Occipital lobe (tissue), 2 donors: Measurements from ENCODE around the gene TMEM150A. TPM values are rescaled to one million over a fixed set of nuclear protein-coding genes. Genes with fewer than 3 reads are reported as not detected.
"Not testable (repeated sequence)": the region's sequence is repeated elsewhere in the genome, so short reads cannot be mapped to it uniquely, and the experiment has no call there.

ENCODE experiments used
- DNase-seq: peaks from one replicate; lab custom pipeline; 2025; lab: John Stamatoyannopoulos, UW
- total RNA-seq: library from RNA; depleted of rRNA; stranded (reverse); fragments of >200 nt; gene quantifications from one replicate; pipeline ENCODE4 v1.2.3, GENCODE V29; 2014

The TMEM150A gene
- total RNA-seq: 4.8 TPM

DNA sequence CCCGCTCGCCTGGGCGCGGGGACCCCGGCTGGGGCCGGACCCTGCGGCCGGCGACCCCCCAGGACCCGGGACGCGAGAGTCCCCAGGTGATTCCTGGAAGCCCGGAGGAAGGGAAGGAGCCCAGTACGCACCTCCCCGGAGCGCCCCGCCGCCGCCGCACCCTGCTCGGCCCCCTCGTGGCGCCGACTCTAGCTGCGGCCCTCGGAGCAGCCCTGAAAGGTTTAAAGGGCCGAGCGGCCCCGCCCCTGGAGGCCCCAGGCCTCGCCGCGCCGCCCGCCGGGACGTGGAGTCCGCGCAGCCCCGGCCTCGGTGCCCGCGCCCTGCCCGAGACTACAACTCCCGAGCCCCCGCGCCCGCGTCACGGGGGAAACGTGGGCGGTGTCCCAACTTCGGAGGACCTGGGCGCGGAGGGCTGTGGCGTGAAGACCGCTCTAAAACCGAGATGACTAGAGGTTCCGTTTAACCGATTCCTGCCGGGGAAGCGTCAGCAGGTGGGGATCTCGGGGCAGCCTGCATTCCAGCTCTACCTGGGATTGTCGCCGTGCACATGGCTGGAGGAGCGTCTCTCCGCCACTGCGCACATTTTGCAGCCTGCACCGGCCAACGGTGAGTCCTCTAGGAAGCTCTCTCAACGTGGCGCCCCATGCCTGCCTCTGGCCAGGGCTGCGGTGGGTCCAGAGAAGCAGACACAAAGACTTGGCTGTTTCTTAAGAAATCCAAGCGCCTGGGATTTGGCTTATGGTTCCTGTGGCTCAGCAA, at the start of gene TMEM150A:
TMEM150A (minus strand) TSS at position 223 of the 759 bp plus-strand sequence. CDS start 750 bp downstream, outside the sequence.
- peak; percentile 91 for DNase-seq

GRCh38 chr2:85652056-85652455, 49.6 kb upstream of the TMEM150A start:
- no peak for DNase-seq

- no peak for DNase-seq
Observed at GRCh38 chr2:85651097-85651496, 48.6 kb upstream of the TMEM150A start.

DNA sequence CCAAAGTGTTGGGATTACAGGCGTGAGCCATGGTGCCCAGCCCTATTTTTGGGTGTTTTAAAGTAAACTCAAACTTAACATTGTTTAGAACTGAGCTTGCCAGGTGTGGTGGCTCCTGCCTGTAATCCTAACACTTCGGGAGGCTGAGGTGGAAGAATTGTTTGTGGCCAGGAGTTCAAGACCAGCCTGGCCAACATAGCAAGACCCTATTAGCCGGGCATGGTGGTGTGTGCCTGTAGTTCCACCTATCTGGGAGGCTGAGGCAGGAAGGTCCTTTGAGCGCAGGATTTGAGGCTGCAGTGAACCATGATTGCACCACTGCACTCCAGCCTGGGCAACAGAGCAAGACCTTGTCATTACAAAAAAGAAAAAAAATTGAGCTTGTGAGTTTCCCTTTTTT, 48.0 kb upstream of the TMEM150A start:
- no peak for DNase-seq

DNA sequence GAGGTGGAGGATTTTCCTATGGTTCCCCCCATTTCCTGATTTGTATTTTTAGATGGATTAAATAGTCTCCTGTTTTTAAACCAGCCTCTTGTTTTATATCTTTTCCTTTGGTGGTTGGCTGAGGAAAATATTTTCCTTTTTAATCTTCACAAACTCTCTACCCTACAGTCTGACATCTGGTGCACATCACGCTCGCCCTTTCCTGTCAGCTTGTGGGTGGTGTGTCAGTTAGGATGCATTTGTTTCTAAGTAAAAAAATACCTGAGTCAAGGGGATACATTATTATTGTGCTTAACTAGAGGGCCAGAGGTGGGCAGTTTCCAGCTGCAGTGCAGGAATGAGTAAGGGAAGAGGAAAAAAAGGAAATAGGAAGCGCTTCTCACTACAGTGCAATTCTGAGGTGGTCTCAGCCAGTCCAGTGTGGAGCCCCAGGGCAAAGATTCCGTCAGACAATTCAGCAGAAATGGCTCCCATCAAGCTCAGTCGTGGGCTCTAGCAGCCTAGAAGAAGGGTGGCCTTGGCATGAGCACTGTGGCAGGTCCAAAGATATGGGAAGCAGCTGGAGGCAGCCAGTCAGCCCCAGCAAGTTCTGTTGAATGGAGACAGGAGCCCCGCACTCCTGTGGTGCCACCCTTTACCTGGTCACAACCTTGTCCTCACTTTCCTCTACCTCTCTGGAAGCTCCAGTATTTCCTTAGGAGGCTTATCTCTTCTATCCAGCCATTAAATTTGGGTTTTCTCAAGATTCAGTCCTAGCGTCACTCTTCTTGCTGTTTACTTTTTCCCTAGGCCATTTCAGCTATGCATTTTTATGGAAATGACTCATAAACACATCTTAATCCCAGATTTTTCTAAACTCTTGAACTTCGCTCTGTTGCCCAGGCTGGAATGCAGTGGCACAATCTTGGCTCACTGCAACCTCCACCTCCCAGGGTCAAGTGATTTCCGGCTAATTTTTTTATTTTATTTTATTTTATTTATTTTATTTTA, 47.0 kb upstream of the TMEM150A start:
- DNase-seq: no peak

GRCh38 chr2:85648619-85649018, 46.1 kb upstream of the TMEM150A start:
- DNase-seq: no peak

DNA sequence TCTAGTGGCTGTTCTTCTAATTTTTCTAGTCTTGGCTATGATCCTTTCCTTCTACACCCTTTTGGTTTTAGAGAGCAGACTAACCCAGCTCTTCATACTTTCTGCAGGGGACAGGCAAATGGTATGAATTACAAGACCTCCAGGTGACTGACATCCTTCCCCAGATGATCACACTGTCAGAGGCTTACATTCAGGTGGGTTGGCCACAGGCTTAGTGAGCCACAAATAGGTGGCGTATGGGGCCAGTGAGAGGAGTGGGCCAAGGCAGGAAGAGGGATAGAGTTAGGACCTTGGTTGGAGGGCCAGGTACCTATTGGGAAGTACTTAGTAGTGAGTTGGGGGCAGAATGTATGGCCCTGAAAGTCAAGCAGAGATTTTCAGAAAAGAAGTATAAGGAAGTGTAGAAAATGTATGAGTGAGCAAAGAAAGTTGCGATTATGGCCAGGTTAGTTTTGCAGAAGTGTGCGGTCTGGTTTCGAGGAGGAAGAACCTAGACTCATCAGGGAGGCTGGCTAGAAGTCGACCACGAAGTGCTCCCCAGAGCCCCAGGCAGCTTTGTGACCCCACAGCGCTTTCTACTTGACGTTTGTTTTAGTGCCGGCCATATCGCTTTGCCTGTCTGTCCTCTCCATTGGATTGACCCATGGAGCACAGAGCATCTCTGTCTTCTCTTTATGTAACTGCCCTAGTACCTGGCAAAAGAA, 45.5 kb upstream of the TMEM150A start:
- DNase-seq: no peak

DNA sequence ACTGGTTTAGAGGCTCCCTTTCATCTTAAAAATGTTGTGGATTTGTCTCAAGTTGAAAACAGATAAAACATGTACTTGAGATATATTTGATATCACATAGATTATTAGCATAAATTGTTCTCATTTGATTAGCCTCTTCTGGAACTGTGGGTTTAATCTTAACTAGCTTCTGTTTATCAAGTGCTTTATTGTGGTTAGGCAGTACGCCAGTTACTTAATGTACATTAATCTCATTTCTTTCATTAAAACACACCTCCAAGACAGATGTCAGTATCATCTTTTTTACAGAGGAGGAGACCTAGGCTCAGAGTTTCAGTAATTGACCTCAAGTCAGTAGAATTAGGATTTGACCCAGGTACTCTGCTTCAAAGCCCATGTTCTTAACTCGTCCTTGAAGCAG, 43.7 kb upstream of the TMEM150A start:
- DNase-seq: no peak

- DNase-seq: no peak
Observed at GRCh38 chr2:85644909-85645308, 42.4 kb upstream of the TMEM150A start.

DNA sequence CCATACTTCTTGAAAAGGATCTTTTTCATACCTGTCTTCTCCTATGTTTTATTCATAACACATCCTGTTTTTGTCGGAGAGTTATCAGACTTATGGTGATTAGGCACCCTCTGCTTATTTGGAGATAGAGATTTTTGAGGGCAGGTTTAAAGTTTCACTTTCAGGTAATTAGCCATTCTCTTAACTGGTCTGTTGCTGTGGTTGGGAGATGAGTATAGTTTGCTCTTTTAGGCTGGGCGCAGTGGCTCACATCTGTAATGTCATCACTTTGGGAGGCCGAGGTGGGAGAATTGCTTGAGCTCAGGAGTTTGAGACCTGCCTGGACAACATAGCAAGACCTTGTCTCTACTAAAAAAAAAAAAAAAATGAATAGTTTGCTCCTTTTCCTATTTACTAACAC, 40.2 kb upstream of the TMEM150A start:
- no peak for DNase-seq

- DNase-seq: no peak
Observed at GRCh38 chr2:85635636-85636035, 33.1 kb upstream of the TMEM150A start.

- no peak for DNase-seq
Observed at GRCh38 chr2:85635011-85635410, 32.5 kb upstream of the TMEM150A start.

GRCh38 chr2:85631316-85631715, 28.8 kb upstream of the TMEM150A start:
- DNase-seq: no peak

DNA sequence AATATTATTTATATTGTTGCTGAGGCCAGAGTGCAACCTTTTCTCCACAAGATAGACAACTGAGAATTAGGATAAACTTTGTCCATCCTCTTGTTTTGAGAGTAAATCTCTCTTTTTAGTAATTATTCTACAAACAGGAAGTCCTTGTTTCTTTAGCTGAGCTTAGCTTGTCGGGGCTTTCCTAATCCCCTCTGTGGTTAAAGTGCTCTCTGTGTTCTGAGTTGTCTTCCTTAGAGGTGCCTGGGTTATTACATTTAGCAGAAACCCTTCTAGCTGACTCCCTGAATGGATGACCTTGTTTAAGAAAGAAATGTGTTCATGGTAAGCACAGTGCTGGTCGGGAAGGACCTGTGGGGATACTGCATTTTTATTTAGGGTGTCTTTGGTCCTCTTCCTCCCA, 26.2 kb upstream of the TMEM150A start:
- no peak for DNase-seq

DNA sequence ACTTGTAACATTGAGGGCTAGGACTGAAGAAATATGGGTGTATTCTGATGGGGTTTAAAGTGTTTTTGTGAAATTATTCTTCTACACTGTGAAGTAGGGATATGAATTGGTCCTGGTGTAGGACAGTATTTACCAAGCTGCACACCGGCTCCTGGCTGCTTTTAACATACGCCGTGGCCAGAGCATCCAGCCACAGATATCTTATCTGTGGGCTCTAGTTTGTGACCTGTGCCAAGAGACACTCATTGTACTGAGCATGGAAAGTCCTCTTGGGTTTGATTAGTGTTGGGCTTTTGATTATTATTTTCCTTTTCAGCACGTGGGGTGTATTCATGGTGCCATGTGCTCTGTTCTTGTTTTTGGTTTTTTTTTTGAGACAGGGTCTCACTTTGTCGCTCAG, 21.5 kb upstream of the TMEM150A start:
- DNase-seq: no peak

DNA sequence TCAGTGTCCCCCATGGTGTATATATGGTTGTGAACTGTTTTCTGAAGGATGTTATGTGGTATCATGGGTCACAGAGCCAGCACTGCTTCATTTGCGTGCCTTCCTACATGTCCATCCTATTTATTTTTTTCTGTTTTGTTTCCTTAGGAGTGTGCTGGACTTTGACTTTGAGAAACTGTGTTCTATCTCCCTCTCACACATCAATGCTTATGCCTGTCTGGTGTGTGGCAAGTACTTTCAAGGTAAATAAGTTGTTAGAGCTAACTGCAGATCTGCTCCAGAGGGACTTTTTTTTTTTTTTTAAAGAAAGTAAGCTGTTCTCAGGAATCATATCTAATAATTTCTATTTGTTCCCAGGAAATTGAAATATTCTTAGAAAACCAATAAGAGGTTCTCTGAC, 18.8 kb upstream of the TMEM150A start:
- DNase-seq: no peak

DNA sequence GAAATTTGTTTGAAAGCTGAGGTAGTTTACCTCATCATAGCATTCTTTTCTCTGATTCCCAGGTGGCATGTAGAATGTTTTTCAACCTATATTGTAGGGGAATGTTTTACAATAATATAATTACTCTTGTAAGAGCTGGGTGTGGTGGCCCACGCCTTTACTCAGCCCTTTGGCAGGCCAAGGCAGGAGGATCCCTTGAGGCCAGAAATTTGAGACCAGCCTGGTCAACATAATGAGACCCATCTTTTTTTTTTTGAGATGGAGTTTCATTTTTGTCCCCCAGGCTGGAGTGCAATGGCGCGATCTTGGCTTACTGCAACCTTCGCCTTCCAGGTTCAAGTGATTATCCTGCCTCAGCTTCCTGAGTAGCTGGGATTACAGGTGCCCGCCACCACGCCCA, 17.1 kb upstream of the TMEM150A start:
- no peak for DNase-seq

DNA sequence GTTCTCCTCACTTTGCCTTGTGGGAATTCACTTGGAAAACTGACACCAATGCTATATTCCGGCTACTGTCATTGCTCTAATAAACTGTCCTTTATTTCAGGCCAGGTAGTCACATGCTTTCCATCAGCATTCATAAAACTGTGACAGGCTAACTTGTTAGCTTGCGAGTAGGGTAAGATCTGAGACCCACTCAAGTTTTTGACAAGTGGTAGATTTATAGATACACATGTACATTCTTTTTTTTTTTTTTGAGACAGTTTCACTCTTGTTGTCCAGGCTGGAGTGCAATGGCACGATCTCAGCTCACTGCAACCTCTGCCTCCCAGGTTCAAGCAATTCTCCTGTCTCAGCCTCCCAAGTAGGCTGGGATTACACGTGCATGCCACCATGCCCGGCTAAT, 15.2 kb upstream of the TMEM150A start:
- DNase-seq: not testable (repeated sequence)

GRCh38 chr2:85615413-85615728, 12.9 kb upstream of the TMEM150A start:
- DNase-seq: no peak

DNA sequence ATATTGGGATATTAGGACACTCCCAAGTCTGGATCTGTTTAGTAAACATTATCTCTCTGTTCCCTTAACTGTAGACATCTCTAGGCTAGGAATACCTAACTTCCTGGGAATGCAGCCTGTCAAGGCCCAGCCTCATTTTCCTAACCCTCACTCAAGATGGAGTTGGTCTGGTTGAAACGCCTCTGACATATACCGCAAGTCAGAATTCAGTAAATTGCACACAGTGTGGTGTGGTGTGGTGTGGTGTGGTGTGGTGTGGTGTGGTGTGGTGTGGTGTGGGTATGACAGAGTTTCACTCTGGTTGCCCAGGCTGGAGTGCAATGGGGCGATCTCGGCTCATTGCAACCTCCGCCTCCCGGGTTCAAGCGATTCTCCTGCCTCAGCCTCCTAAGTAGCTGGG, 12.3 kb upstream of the TMEM150A start:
- not testable (repeated sequence) for DNase-seq

DNA sequence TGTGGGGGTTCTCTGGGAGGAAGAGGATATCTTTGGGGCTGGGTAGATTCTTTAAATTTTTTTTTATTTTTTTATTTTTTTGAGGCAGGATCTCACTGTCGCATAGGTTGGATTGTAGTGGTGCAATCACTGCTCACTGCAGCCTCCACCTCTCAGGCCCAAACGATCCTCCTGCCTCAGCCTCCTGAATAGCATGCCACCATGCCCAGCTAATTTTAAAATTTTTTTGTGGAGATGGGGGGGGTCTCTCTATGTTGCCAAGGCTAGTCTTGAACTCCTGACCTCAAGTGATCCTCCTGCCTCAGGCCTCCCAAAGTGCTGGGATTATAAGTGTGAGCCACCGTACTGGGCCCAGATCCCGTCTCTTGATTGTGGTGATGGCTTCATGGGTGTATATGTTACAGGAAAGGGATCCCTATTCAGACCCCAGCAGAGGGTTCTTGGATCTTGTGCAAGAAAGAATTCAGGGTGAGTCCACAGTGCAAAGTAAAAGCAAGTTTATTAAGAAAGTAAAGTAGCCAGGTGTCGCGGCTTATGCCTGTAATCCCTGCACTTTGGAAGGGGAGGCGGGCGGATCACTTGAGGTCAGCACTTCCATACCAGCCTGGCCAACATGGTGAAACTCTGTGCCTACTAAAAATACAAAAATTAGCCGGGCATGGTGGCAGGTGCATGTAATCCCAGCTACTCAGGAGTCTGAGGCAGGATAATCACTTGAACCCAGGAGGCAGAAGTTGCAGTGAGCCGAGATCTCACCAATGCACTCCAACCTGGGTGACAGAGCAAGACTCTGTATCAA, 11.4 kb upstream of the TMEM150A start:
- DNase-seq: no peak
